Adrenal gland (tissue), 12 donors: ENCODE results near the gene CXXC4. TPM values are rescaled to one million over a fixed set of nuclear protein-coding genes. Genes with fewer than 3 reads are reported as not detected.

Experiments used
- DNase-seq, 7 donors: peaks; one replicate each; pipeline ENCODE4 v3.0.0-alpha.2; 2019 to 2020
- H3K27ac ChIP-seq, 5 donors: fragments of 200-600 bp; sonication (generic) in 4 of 5; 1 replicate in 3 of 5; 2 replicates in 2 of 5; pipeline versions ENCODE4 v1.5.1 to v1.8.0; 2016 to 2020; ENCODE audit warnings: mild to moderate bottlenecking in 1 of 5
- H3K27me3 ChIP-seq: fragments of 200-600 bp; 2 replicates; pipeline ENCODE4 v1.8.0; 2021
- H3K36me3 ChIP-seq, 2 donors: fragments of 200-600 bp; replicated peaks in 1 of 2; 1 replicate in 1 of 2; 2 replicates in 1 of 2; pipeline versions ENCODE4 v1.5.1 to v1.8.0; 2018 to 2022
- H3K4me1 ChIP-seq, 2 donors: fragments of 200-600 bp; replicated peaks in 1 of 2; 1 replicate in 1 of 2; 2 replicates in 1 of 2; pipeline versions ENCODE4 v1.5.1 to v1.8.0; 2018 to 2021
- H3K4me3 ChIP-seq, 4 donors: fragments of 200-600 bp; sonication (generic) in 3 of 4; one replicate each; pipeline ENCODE4 v1.5.1; 2016 to 2018
- H3K9me3 ChIP-seq, 3 donors: fragments of 200-600 bp; sonication (generic) in 1 of 3; replicated peaks in 1 of 3; 1 replicate in 2 of 3; 2 replicates in 1 of 3; pipeline versions ENCODE4 v1.5.1 to v1.8.0; 2016 to 2021
- POLR2A ChIP-seq, 2 donors: fragments of 450-650 bp; IDR thresholded peaks; one replicate each; pipeline ENCODE4 v1.6.1; 2017; ENCODE audit warnings: antibody characterized with exemption in 2 of 2, mild to moderate bottlenecking in 2 of 2, moderate library complexity in 1 of 2
- WGBS, 4 donors: extraction: QIAGEN DNeasy Blood & Tissue Kit in 2 of 4; methylation state at CpG; one replicate each; pipeline versions ENCODE4 v1.1.5 to v1.1.7; 2013 to 2017; 5-methylcytosine and 5-hydroxymethylcytosine counted together
- intact Hi-C, 2 donors: fragments of 100-400 bp; cut with DNase I; formaldehyde crosslinking; loops; one replicate each; pipeline versions ENCODE4 v1.14.1 to v1.15.0; 2022 to 2023
- polyA plus RNA-seq, 3 donors: library from polyadenylated mRNA; stranded (reverse); fragments of 200-250 nt in 2 of 3; fragments of 350-450 nt in 1 of 3; fragmentation: Illumina TruSeq in 1 of 3; extraction: RNeasy Lipid Tissue Mini Kit (QIAGEN cat#74804) in 1 of 3; gene quantifications; one replicate each; pipeline ENCODE4 v1.2.3, GENCODE V29; 2013 to 2014
- total RNA-seq, 9 donors: library from RNA; depleted of rRNA in 4 of 9; stranded (reverse); fragments of >200 nt in 4 of 9; fragments of 120-200 nt in 1 of 9; fragmentation: NEBNext Ultra II Directional in 1 of 9; extraction: Animal tissue kit (Norgen Biotek cat#: 25700) in 1 of 9; gene quantifications; one replicate each; pipeline versions ENCODE4 v1.1.0 to v1.2.4, GENCODE V29; 2013 to 2023
- TF ChIP-seq, protein P1 (sequence below), 6 experiments: fragments of 450-650 bp in 4 of 6; fragments of 200-600 bp in 2 of 6; sonication (generic) in 1 of 6; IDR thresholded peaks; 1 replicate in 5 of 6; 2 replicates in 1 of 6; pipeline versions ENCODE4 v1.5.1 to v1.8.0; 2016 to 2021; ENCODE audit warnings: antibody characterized with exemption in 6 of 6, mild to moderate bottlenecking in 2 of 6, moderate library complexity in 1 of 6
- donor health status: healthy with polysubstance abuse.
- donor health status: Bipolar disorder and iron deficiency.
- donor health status: DM: yes; HTN: yes; CAD: no.
- donor health status: DM: no; HTN: no; CAD: no.
- donor health status: DM: no; HTN: no; CAD: no.
- donor health status: DM: yes; HTN: yes; CAD: no.

The CXXC4 gene
- total and polyA plus RNA-seq, 12 donors = 0.12 to 2.9 (median 0.86) TPM

DNA sequence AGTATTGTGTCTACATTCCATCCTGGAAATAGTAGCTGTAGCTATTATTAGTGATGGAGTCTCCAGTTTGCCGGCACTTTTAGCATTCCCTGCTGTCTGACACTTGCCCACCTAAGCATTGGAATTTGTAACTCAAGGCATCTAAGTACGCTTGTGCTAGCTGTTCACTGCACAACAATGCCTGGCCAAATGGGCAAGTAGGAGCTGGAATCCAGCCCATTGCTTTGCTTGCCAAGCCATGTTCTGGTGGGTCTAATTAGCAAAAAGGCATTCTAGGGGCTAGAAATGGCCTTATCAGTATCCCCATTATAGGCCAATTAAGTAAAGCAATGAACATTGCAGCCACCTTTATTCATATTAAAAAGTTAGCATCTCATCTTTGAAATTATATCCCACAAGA is 7.8 kb upstream of the CXXC4 start:
- intact Hi-C loops = no loop called here
- H3K4me1 ChIP-seq = no peaks in the 10 kb centered on the region
- WGBS, 4 donors = 67 to 89% (median 80%) methylated on average over 2 of the region's 2 CpGs
- no peak overlapping the region for H3K4me3 ChIP-seq
- no peak for DNase-seq
- H3K27ac ChIP-seq = no peak overlapping the region
- H3K27me3 ChIP-seq = peaks cover 18% of the 10 kb centered on the region
- no peaks in the 10 kb centered on the region for H3K9me3 ChIP-seq
- no peak for TF ChIP-seq POLR2A (IDR thresholded peaks at IDR 0.05)
- TF ChIP-seq, protein P1, sequence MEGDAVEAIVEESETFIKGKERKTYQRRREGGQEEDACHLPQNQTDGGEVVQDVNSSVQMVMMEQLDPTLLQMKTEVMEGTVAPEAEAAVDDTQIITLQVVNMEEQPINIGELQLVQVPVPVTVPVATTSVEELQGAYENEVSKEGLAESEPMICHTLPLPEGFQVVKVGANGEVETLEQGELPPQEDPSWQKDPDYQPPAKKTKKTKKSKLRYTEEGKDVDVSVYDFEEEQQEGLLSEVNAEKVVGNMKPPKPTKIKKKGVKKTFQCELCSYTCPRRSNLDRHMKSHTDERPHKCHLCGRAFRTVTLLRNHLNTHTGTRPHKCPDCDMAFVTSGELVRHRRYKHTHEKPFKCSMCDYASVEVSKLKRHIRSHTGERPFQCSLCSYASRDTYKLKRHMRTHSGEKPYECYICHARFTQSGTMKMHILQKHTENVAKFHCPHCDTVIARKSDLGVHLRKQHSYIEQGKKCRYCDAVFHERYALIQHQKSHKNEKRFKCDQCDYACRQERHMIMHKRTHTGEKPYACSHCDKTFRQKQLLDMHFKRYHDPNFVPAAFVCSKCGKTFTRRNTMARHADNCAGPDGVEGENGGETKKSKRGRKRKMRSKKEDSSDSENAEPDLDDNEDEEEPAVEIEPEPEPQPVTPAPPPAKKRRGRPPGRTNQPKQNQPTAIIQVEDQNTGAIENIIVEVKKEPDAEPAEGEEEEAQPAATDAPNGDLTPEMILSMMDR (IDR thresholded peaks at IDR 0.05) = no peak
- no peaks in the 10 kb centered on the region for H3K36me3 ChIP-seq

DNA sequence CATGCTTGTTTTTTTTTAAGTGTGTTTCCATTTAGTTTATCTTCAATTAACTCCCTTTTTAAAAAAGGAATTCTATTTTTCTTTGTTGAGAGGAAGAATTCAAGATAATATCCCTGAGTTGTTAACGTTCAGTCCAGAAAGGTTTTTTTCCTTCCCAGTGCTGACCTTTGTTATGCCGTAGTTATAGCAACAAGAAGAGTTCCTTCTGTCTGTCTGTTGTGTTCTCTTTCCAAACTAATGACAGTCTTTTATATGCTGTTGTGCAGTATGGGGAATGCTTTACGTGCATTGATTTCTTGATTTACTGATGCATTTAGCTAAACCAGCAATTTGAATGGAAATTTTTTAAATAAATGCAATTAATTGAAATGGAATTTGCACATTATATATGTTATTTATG is 6.6 kb upstream of the CXXC4 start:
- WGBS, 4 donors = 48 to 58% (median 51%) methylated on average over 3 of the region's 3 CpGs
- intact Hi-C loops = no loop called here
- H3K36me3 ChIP-seq = no peaks in the 10 kb centered on the region
- H3K27me3 ChIP-seq = peaks cover 22% of the 10 kb centered on the region
- no peaks in the 10 kb centered on the region for H3K4me1 ChIP-seq
- no peak overlapping the region for H3K27ac ChIP-seq
- no peaks in the 10 kb centered on the region for H3K9me3 ChIP-seq
- no peak for TF ChIP-seq POLR2A (IDR thresholded peaks at IDR 0.05)
- TF ChIP-seq, protein P1 (IDR thresholded peaks at IDR 0.05) = no peak
- H3K4me3 ChIP-seq = no peak overlapping the region
- no peak for DNase-seq

DNA sequence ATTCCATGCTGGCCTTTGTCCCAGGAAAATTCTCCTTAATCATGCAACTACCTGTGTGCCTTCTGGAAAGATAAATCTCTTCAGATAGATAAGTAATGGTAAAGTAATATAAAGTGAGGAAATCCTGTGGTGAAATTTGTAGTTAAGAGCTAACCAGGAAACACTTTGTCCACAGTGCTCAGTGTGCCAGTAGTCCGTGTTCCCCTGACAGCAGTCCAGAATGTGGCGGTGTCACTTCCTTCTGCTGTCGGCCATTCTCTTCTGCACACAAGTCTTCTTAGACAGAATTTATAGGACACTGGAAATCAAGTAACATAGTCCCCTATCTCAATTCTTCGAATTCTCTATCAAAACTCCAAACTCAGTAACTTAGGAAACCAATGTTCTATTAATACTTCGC is 5.7 kb upstream of the CXXC4 start:
- DNase-seq = peak in 3 of 7 donors; percentile 6 to 55 (median 7)
- WGBS, 4 donors = 63 to 66% (median 64%) methylated on average over 5 of the region's 5 CpGs
- H3K27ac ChIP-seq = no peak overlapping the region
- H3K27me3 ChIP-seq = peaks cover 25% of the 10 kb centered on the region
- H3K36me3 ChIP-seq = no peaks in the 10 kb centered on the region
- peaks cover 0 to 4% of the 10 kb centered on the region in 2 donors for H3K4me1 ChIP-seq
- intact Hi-C loops = no loop called here
- no peaks in the 10 kb centered on the region for H3K9me3 ChIP-seq
- TF ChIP-seq, protein P1 (IDR thresholded peaks at IDR 0.05) = no peak
- no peak for TF ChIP-seq POLR2A (IDR thresholded peaks at IDR 0.05)
- H3K4me3 ChIP-seq = no peak overlapping the region

DNA sequence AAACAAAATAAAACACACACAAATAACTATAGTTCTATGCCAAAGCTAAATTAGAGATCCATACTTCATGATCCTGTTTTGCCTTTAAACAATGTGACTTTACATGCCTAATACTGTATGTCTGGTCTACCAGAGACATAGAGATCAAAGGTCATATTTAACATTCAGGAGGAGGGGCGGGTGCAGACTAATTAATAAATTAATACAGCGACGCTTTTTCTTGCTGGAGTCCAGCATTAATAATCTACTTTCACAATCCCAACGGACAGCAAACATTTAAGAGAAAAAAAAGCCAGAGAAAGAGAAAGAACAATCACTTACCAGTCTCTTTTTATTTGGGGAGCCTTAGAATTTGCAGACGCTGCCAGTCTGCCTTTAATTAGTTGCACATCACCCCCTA is 509 bp downstream of the CXXC4 start:
- intact Hi-C loops = no loop called here
- TF ChIP-seq, protein P1 (IDR thresholded peaks at IDR 0.05) = no peak
- no peak for TF ChIP-seq POLR2A (IDR thresholded peaks at IDR 0.05)
- Histone ChIP-seq H3K36me3 (no peaks in the 10 kb centered on the region), H3K27me3 (peaks cover 14% of the 10 kb centered on the region), H3K9me3 (no peaks in the 10 kb centered on the region), H3K4me3 (peak overlapping the region in 1 of 4 donors; percentile 47), H3K4me1 (peaks cover 0 to 5% of the 10 kb centered on the region in 2 donors), H3K27ac (no peak overlapping the region)
- WGBS, 4 donors = 16 to 23% (median 18%) methylated on average over 5 of the region's 5 CpGs
- DNase-seq = no peak
